ENCODE data around the gene TMEM258. TPM values are rescaled to one million over a fixed set of nuclear protein-coding genes. Genes with fewer than 3 reads are reported as not detected.
A peak's percentile ranks its signal among the peaks of the same experiment; 100 is the strongest.

The TMEM258 gene
- total and polyA plus RNA-seq, 4 donors, result 43.9 to 229 (median 163) TPM

DNA sequence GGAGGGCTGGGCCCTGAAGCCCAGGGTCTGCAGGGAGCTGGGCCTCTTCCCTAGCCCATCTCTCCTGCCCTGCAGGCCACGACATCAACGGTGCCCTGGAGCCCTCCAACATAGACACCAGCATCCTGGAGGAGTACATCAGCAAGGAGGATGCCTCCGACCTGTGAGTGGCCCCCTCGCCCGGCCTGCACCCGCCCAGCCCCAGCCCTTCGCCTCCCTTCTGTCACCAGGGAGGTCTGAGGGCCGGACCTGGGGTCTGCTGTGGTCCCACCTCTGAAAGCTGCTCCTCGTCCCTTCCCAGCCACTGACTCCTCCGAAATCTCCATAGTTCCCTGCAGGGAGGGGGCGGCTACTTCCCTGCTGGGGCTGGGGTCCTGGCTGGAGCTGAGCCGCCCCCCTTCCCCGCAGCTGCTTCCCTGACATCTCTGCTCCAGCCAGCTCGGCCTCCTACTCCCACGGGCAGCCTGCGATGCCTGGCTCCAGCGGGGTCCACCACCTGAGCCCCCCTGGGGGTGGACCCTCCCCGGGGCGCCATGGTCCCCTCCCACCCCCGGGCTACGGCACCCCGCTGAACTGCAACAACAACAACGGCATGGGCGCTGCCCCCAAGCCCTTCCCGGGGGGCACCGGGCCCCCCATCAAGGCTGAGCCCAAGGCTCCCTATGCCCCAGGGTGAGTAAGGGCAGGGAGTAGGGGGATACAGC is 26.7 kb downstream of the TMEM258 start:
- Histone ChIP-seq H3K4me3 (no peak overlapping the region), H3K4me1 (ENCODE audit: control insufficient read depth in 5 of 5, insufficient read depth in 5 of 5, low read length in 5 of 5) (peaks cover 0 to 31% (median 2%) of the 10 kb centered on the region in 5 donors), H3K36me3 (ENCODE audit: control insufficient read depth in 4 of 4, insufficient read depth in 4 of 4, low read length in 4 of 4) (no peaks in the 10 kb centered on the region), H3K9ac (ENCODE audit: insufficient read depth in 1 of 2, low read length in 2 of 2) (no peak overlapping the region), H3K27ac (ENCODE audit: low read depth in 1 of 2, low read length in 1 of 2) (no peak overlapping the region), H3K9me3 (ENCODE audit: control insufficient read depth in 4 of 4, insufficient read depth in 3 of 4, low read length in 3 of 4) (no peaks in the 10 kb centered on the region), H3K27me3 (ENCODE audit: control insufficient read depth in 3 of 3, insufficient read depth in 3 of 3, low read length in 2 of 3) (no peaks in the 10 kb centered on the region)
- no peak for TF ChIP-seq CTCF (IDR thresholded peaks at IDR 0.05; ENCODE audit: control extremely low read depth, extremely low read depth)
- DNase-seq (no peak), ATAC-seq (ENCODE audit: insufficient read depth, low FRiP score) (no peak)
- 87 to 94% methylated on average over 25 to 26 of the region's 26 CpGs for WGBS, 2 donors

DNA sequence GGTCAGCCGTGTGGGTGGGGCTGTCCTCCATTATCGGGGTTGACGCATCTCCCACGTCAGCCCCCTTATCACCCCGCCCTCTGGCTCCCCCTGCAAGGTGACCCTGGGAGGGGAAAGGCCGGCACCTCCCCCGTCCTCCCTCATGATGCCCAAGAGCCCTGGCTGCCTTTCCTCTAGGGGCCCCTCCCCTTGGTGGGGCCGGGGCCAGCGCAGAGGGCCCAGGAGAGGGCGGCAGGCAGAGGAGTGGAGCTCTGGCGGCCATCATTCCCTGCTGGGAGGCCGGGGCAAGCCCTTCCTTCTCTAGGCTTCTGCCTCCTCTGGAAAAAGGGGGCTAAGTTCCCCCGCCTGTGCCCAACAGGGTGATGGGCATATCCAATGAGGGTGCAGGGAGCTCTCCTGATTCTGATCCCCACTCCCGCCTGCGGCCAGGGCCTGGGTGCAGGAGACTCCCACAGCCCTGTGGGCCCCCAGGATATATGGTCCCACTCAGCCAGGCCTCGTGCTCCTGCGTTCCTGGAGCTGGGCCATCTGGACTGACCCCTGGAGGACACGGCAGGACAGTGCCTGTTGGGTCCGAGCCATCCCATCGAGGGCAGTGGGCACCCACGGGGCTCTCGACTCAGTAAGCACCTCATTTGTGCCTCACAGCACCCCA is 27.7 kb downstream of the TMEM258 start:
- peaks cover 0 to 27% (median 2%) of the 10 kb centered on the region in 5 donors for H3K4me1 ChIP-seq (ENCODE audit: control insufficient read depth in 5 of 5, insufficient read depth in 5 of 5, low read length in 5 of 5)
- H3K9ac ChIP-seq (ENCODE audit: insufficient read depth in 1 of 2, low read length in 2 of 2), result no peak overlapping the region
- 49 to 75% methylated on average over 19 to 22 of the region's 22 CpGs for whole genome bisulfite sequencing, 2 donors
- no peaks in the 10 kb centered on the region for H3K9me3 ChIP-seq (ENCODE audit: control insufficient read depth in 4 of 4, insufficient read depth in 3 of 4, low read length in 3 of 4)
- DNase-seq (no peak), ATAC-seq (ENCODE audit: insufficient read depth, low FRiP score) (no peak)
- H3K27ac ChIP-seq (ENCODE audit: low read depth in 1 of 2, low read length in 1 of 2), result no peak overlapping the region
- H3K4me3 ChIP-seq, result no peak overlapping the region
- H3K36me3 ChIP-seq (ENCODE audit: control insufficient read depth in 4 of 4, insufficient read depth in 4 of 4, low read length in 4 of 4), result no peaks in the 10 kb centered on the region
- TF ChIP-seq CTCF (IDR thresholded peaks at IDR 0.05; ENCODE audit: control extremely low read depth, extremely low read depth), result no peak
- H3K27me3 ChIP-seq (ENCODE audit: control insufficient read depth in 3 of 3, insufficient read depth in 3 of 3, low read length in 2 of 3), result no peaks in the 10 kb centered on the region

- WGBS, 2 donors, result 62 to 77% methylated on average over 23 of the region's 23 CpGs
- Histone ChIP-seq H3K4me3 (no peak overlapping the region), H3K9ac (ENCODE audit: insufficient read depth in 1 of 2, low read length in 2 of 2) (no peak overlapping the region), H3K27me3 (ENCODE audit: control insufficient read depth in 3 of 3, insufficient read depth in 3 of 3, low read length in 2 of 3) (no peaks in the 10 kb centered on the region), H3K9me3 (ENCODE audit: control insufficient read depth in 4 of 4, insufficient read depth in 3 of 4, low read length in 3 of 4) (no peaks in the 10 kb centered on the region), H3K4me1 (ENCODE audit: control insufficient read depth in 5 of 5, insufficient read depth in 5 of 5, low read length in 5 of 5) (peaks cover 0 to 21% (median 2%) of the 10 kb centered on the region in 5 donors), H3K27ac (ENCODE audit: low read depth in 1 of 2, low read length in 1 of 2) (peak overlapping the region in 1 of 2 donors; percentile 48), H3K36me3 (ENCODE audit: control insufficient read depth in 4 of 4, insufficient read depth in 4 of 4, low read length in 4 of 4) (no peaks in the 10 kb centered on the region)
- no peak for ATAC-seq (ENCODE audit: insufficient read depth, low FRiP score)
- DNase-seq, result no peak
- TF ChIP-seq CTCF (IDR thresholded peaks at IDR 0.05; ENCODE audit: control extremely low read depth, extremely low read depth), result no peak
These were observed 28.3 kb downstream of the TMEM258 start for GRCh38 chr11:61763930-61764605.
